Measurements from ENCODE around the gene CDKN2C.
"Not testable (repeated sequence)": the region's sequence is repeated elsewhere in the genome, so short reads cannot be mapped to it uniquely, and the experiment has no call there.

Gene CDKN2C

GRCh38 chr1:50969611-50970508, at the start of gene CDKN2C:
Gene CDKN2C (plus strand): TSS chr1:50970245. CDS start chr1:50970369, 124 bp downstream.
- DNase-seq (ENCODE audit: low read depth), result peak; percentile 60
- H3K4me3 ChIP-seq (ENCODE audit: low read depth, low read length), result peak within 1 kb of the TSS; percentile 90

DNA sequence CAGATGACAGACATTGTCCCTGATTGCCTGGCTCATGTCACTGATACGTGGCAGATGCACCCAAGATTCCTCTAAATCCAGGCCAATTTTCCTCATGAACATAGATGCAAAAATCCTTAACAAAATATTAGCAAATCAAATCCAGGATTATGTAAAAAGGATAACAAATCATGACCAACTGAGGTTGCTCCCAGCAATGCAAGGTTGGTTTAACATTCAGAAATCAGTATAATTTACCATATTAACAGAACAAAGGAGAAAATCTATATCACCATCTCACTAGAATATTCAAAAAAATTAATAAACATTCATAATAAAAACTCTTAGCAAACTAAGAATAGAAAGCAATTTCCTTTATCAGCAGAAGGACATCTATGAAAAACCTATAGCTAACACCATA, 49.6 kb upstream of the CDKN2C start:
- no peak for DNase-seq (ENCODE audit: low read depth)
- no peak overlapping the region for H3K4me3 ChIP-seq (ENCODE audit: low read depth, low read length)

- H3K4me3 ChIP-seq (ENCODE audit: low read depth, low read length), result no peak overlapping the region
- DNase-seq (ENCODE audit: low read depth), result no peak
Observed at GRCh38 chr1:50921029-50921428, 49.0 kb upstream of the CDKN2C start.

DNA sequence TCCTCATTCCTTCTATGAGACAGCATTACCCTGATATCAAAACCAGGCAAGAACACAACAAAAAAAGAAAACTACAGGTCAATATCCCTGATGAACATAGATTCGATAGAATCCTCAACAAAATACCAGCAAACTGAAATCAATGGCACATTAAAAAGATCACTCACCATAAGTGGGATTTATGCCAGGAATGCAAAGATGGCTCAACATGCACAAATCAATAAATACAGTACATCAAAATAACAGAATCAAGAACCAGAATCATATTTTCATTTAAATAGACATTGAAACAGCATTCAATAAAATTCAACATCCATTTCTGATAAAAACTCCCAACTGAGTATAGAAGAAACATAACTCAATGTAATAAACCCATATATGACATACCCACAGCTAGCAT, 46.5 kb upstream of the CDKN2C start:
- DNase-seq (ENCODE audit: low read depth), result no peak
- H3K4me3 ChIP-seq (ENCODE audit: low read depth, low read length), result no peak overlapping the region

- peak; percentile 12 for DNase-seq (ENCODE audit: low read depth)
- H3K4me3 ChIP-seq (ENCODE audit: low read depth, low read length), result no peak overlapping the region
Observed at GRCh38 chr1:50929376-50929958, 40.6 kb upstream of the CDKN2C start.

GRCh38 chr1:50930193-50930592, 39.9 kb upstream of the CDKN2C start:
- no peak overlapping the region for H3K4me3 ChIP-seq (ENCODE audit: low read depth, low read length)
- DNase-seq (ENCODE audit: low read depth), result no peak

- no peak overlapping the region for H3K4me3 ChIP-seq (ENCODE audit: low read depth, low read length)
- DNase-seq (ENCODE audit: low read depth), result no peak
Observed at GRCh38 chr1:50930965-50931737, 38.9 kb upstream of the CDKN2C start.

GRCh38 chr1:50932043-50932442, 38.0 kb upstream of the CDKN2C start:
- not testable (repeated sequence) for DNase-seq (ENCODE audit: low read depth); H3K4me3 ChIP-seq (ENCODE audit: low read depth, low read length)

DNA sequence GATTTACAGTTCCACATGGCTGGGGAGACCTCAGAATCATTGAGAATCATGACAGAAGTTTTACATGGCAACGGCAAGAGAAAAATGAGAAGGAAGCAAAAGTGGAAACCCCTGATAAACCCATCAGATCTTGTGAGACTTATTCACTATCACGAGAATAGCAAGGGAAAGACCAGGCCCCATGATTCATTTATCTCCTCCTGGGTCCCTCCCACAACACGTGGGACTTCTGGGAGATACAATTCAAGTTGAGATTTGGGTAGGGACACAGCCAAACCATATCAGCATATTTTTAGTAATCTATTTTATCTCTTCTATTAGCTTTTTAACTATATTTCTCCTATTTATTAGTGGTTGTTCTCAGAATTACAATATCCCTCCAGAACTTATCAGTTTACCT, 36.3 kb upstream of the CDKN2C start:
- H3K4me3 ChIP-seq (ENCODE audit: low read depth, low read length); DNase-seq (ENCODE audit: low read depth): not testable (repeated sequence)

- DNase-seq (ENCODE audit: low read depth), result no peak
- no peak overlapping the region for H3K4me3 ChIP-seq (ENCODE audit: low read depth, low read length)
Observed at GRCh38 chr1:50934838-50935237, 35.2 kb upstream of the CDKN2C start.

DNA sequence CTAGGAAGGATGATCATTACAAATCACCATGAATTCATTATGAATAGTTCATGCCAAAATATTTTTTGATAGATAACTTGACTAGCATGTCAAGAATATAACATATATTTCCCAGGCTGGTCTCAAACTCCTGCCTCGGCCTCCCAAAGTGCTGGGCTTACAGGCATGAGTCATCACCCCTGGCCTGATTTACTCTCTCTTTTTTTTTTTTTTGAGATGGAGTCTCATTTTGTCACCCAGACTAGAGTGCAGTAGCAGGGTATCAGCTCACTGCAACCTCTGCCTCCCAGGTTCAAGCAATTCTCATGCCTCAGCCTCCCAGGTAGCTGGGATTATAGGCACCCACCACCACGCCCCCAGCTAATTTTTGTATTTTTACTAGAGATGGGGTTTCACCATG, 34.8 kb upstream of the CDKN2C start:
- not testable (repeated sequence) for DNase-seq (ENCODE audit: low read depth); H3K4me3 ChIP-seq (ENCODE audit: low read depth, low read length)

GRCh38 chr1:50936321-50936720, 33.7 kb upstream of the CDKN2C start:
- H3K4me3 ChIP-seq (ENCODE audit: low read depth, low read length), result no peak overlapping the region
- no peak for DNase-seq (ENCODE audit: low read depth)

DNA sequence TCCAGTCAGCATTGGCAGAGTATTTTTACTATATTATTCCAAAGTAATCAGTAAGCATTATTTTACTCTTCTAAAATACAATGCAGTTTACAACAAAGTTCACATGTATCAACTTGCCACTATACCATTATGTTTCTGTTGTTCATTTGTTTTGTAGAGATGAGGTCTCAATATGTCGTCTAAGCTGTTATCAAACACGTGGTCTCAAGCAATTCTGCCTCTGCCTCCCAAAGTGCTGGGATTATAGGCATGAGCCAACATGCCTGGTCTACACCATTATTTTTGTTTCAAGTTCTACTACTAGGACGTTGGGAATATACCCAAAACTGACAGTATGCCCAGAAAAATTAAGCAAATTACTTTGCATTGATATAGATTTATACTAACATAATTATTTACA, 29.8 kb upstream of the CDKN2C start:
- no peak for DNase-seq (ENCODE audit: low read depth)
- H3K4me3 ChIP-seq (ENCODE audit: low read depth, low read length), result no peak overlapping the region

GRCh38 chr1:50942334-50942733, 27.7 kb upstream of the CDKN2C start:
- no peak for DNase-seq (ENCODE audit: low read depth)
- no peak overlapping the region for H3K4me3 ChIP-seq (ENCODE audit: low read depth, low read length)

- DNase-seq (ENCODE audit: low read depth), result no peak
- H3K4me3 ChIP-seq (ENCODE audit: low read depth, low read length), result no peak overlapping the region
Observed at GRCh38 chr1:50949286-50949982, 20.6 kb upstream of the CDKN2C start.

GRCh38 chr1:50950396-50950795, 19.6 kb upstream of the CDKN2C start:
- DNase-seq (ENCODE audit: low read depth), result no peak
- H3K4me3 ChIP-seq (ENCODE audit: low read depth, low read length), result no peak overlapping the region

DNA sequence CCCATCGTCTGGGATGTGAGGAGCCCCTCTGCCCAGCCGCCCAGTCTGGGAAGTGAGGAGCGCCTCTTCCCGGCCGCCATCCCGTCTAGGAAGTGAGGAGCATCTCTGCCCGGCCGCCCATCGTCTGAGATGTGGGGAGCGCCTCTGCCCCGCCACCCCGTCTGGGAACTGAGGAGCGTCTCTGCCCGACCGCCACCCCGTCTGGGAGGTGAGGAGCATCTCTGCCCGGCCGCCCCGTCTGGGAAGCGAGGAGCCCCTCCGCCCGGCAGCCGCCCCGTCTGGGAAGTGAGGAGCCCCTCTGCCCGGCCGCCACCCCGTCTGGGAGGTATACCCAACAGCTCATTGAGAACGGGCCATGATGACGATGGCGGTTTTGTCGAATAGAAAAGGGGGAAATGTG, 17.5 kb upstream of the CDKN2C start:
- not testable (repeated sequence) for DNase-seq (ENCODE audit: low read depth); H3K4me3 ChIP-seq (ENCODE audit: low read depth, low read length)

DNA sequence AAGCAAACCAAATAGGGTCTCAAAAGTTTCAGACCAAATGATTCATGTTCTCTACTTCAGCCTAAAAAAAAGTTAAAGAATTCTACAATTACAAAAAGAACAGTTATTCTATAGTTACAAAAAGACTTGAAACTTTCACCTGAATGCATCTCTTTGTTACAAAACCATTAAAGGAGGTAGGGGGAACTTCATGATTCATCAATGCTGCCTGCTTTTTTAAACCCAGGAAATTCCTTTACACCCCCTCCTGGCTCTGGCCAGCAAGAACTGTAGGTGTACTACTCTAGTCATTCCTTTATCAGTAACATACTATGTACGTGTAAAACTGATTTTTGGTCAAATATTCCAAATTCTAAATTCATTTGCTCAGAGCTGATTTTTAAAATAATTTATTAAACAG, 14.9 kb upstream of the CDKN2C start:
- DNase-seq (ENCODE audit: low read depth), result no peak
- no peak overlapping the region for H3K4me3 ChIP-seq (ENCODE audit: low read depth, low read length)

- no peak for DNase-seq (ENCODE audit: low read depth)
- H3K4me3 ChIP-seq (ENCODE audit: low read depth, low read length), result peak overlapping the region; percentile 86
Observed at GRCh38 chr1:50959303-50959912, 10.6 kb upstream of the CDKN2C start.

Measured in skeletal muscle cell (primary cell).